GM23248 (cell line): ENCODE results near the gene NCOA5. TPM values are rescaled to one million over a fixed set of nuclear protein-coding genes. Genes with fewer than 3 reads are reported as not detected.

Source experiments
- DNase-seq: peaks from one replicate; pipeline ENCODE4 v3.0.0-alpha.2; 2015
- H2AFZ ChIP-seq: fragments of 200-600 bp; sonication (generic); 2 replicates; pipeline ENCODE4 v1.6.1; 2016; ENCODE audit warnings: antibody characterized with exemption
- H3F3A ChIP-seq: fragments of 200-600 bp; sonication (generic); 2 replicates; pipeline ENCODE4 v1.6.1; 2016; ENCODE audit warnings: mild to moderate bottlenecking, antibody characterized with exemption, mixed run types; ENCODE audit not compliant: insufficient read depth
- H3K27ac ChIP-seq: fragments of 200-600 bp; sonication (generic); 2 replicates; pipeline ENCODE4 v1.5.1; 2016; ENCODE audit warnings: mild to moderate bottlenecking
- H3K27me3 ChIP-seq: fragments of 200-600 bp; sonication (generic); replicated peaks from 2 replicates; pipeline ENCODE4 v1.6.1; 2016; ENCODE audit warnings: mild to moderate bottlenecking; ENCODE audit not compliant: insufficient read depth
- H3K36me3 ChIP-seq: fragments of 200-600 bp; sonication (generic); 2 replicates; pipeline ENCODE4 v1.6.1; 2016; ENCODE audit warnings: low read depth, mild to moderate bottlenecking
- H3K4me1 ChIP-seq: fragments of 200-600 bp; sonication (generic); 2 replicates; pipeline ENCODE4 v1.6.1; 2016; ENCODE audit warnings: mild to moderate bottlenecking; ENCODE audit not compliant: insufficient read depth
- H3K4me2 ChIP-seq: fragments of 200-600 bp; sonication (generic); one replicate; pipeline ENCODE4 v1.6.1; 2016; ENCODE audit warnings: mild to moderate bottlenecking; ENCODE audit not compliant: unreplicated experiment
- H3K4me3 ChIP-seq: fragments of 200-600 bp; sonication (generic); 2 replicates; pipeline ENCODE4 v1.5.1; 2016; ENCODE audit warnings: mild to moderate bottlenecking
- H3K79me2 ChIP-seq: fragments of 200-600 bp; sonication (generic); 2 replicates; pipeline ENCODE4 v1.6.1; 2016; ENCODE audit warnings: mild to moderate bottlenecking; ENCODE audit not compliant: insufficient read depth
- H3K9ac ChIP-seq: fragments of 200-600 bp; sonication (generic); 2 replicates; pipeline ENCODE4 v1.6.1; 2016; ENCODE audit warnings: mild to moderate bottlenecking
- H3K9me2 ChIP-seq: fragments of 200-600 bp; sonication (generic); 2 replicates; pipeline ENCODE4 v1.6.1; 2016; ENCODE audit warnings: mixed run types, mild to moderate bottlenecking, moderate library complexity; ENCODE audit not compliant: insufficient read depth
- H3K9me3 ChIP-seq: fragments of 200-600 bp; sonication (generic); one replicate; pipeline ENCODE4 v1.6.1; 2017; ENCODE audit warnings: low read depth
- H4K20me1 ChIP-seq: fragments of 200-600 bp; sonication (generic); 2 replicates; pipeline ENCODE4 v1.6.0; 2016; ENCODE audit not compliant: insufficient read depth
- EZH2 ChIP-seq: fragments of 200-600 bp; sonication (generic); IDR thresholded peaks from 2 replicates; pipeline ENCODE4 v1.6.1; 2018; ENCODE audit warnings: antibody characterized with exemption, mild to moderate bottlenecking; ENCODE audit not compliant: insufficient read depth, poor library complexity, severe bottlenecking
- EZH2phosphoT487 ChIP-seq: fragments of 200-600 bp; sonication (generic); IDR thresholded peaks from 2 replicates; pipeline ENCODE4 v1.6.1; 2018; ENCODE audit warnings: antibody characterized with exemption, moderate library complexity, mild to moderate bottlenecking, low read depth; ENCODE audit not compliant: insufficient read depth
- WGBS, 2 experiments: methylation state at CpG; one replicate each; pipeline ENCODE4 v1.1.6; 2015 to 2017; ENCODE audit warnings: low lambda C conversion rate in 2 of 2, low coverage in 1 of 2; ENCODE audit errors: missing lambda C conversion rate in 2 of 2; 5-methylcytosine and 5-hydroxymethylcytosine counted together
- in situ Hi-C: fragments of 300-500 bp; cut with MboI; formaldehyde crosslinking; loops from 2 replicates; pipeline ENCODE4 v1.15.0; 2020
- polyA plus RNA-seq: library from polyadenylated mRNA; unstranded; fragments of >200 nt; fragmentation: Nextera tagmentation; extraction: Ambion mirVana; gene quantifications from 2 replicates; pipeline ENCODE4 v1.2.1, GENCODE V29; 2016
- total RNA-seq: library from RNA; depleted of rRNA; stranded (reverse); fragments of >200 nt; shearing (Covaris generic); gene quantifications from 2 replicates; pipeline ENCODE4 v1.2.3, GENCODE V29; 2014

Gene NCOA5
- total and polyA plus RNA-seq, 2 experiments from 2014 or later = 15.3 to 20.4 TPM

GRCh38 chr20:46089167-46089416 lies 670 bp downstream of the NCOA5 start:
- no peaks in the 10 kb centered on the region for H3K27me3 ChIP-seq
- H3K9ac ChIP-seq = peak overlapping the region; percentile 86
- WGBS, 2 experiments = 1% methylated on average over 24 to 28 of the region's 31 CpGs
- peaks cover 24% of the 10 kb centered on the region for H3K4me1 ChIP-seq
- H3K36me3 ChIP-seq = no peaks in the 10 kb centered on the region
- H2AFZ ChIP-seq = peak overlapping the region; percentile 92
- no peaks in the 10 kb centered on the region for H3K9me2 ChIP-seq
- H3K4me2 ChIP-seq = peak overlapping the region; percentile 91
- H4K20me1 ChIP-seq = peaks cover 25% of the 10 kb centered on the region
- H3K27ac ChIP-seq = peak overlapping the region; percentile 85
- DNase-seq = peak; percentile 69
- peak overlapping the region; percentile 79 for H3K4me3 ChIP-seq
- peaks cover 11% of the 10 kb centered on the region; the same call in 1 of the 2 replicates for H3F3A ChIP-seq
- in situ Hi-C loops = no loop called here
- peaks cover 52% of the 10 kb centered on the region for H3K79me2 ChIP-seq
- TF ChIP-seq EZH2phosphoT487 (no peak), EZH2 (no peak)
- H3K9me3 ChIP-seq = no peaks in the 10 kb centered on the region

- Histone ChIP-seq H4K20me1 (peaks cover 30% of the 10 kb centered on the region), H3K9me3 (no peaks in the 10 kb centered on the region), H3K27me3 (no peaks in the 10 kb centered on the region), H3K79me2 (peaks cover 57% of the 10 kb centered on the region), H2AFZ (peak overlapping the region; percentile 92), H3K4me3 (peak overlapping the region; percentile 79), H3K9me2 (no peaks in the 10 kb centered on the region), H3K27ac (peak overlapping the region; percentile 85), H3K4me2 (peak overlapping the region; percentile 91), H3K4me1 (peaks cover 24% of the 10 kb centered on the region), H3F3A (peaks cover 11% of the 10 kb centered on the region; the same call in 1 of the 2 replicates), H3K36me3 (no peaks in the 10 kb centered on the region), H3K9ac (peak overlapping the region; percentile 86)
- in situ Hi-C loops = no loop called here
- no peak for TF ChIP-seq EZH2phosphoT487
- TF ChIP-seq EZH2 = no peak
- WGBS, 2 experiments = 1% methylated on average over 22 of the region's 22 CpGs
- peak; percentile 59 for DNase-seq
Measured at GRCh38 chr20:46088409-46089166, 1.2 kb downstream of the NCOA5 start.

GRCh38 chr20:46087161-46087560 lies 2.6 kb downstream of the NCOA5 start:
- Histone ChIP-seq H3F3A (peaks cover 11% of the 10 kb centered on the region; the same call in 1 of the 2 replicates), H3K9me3 (no peaks in the 10 kb centered on the region), H3K9me2 (no peaks in the 10 kb centered on the region), H4K20me1 (peaks cover 41% of the 10 kb centered on the region), H3K9ac (no peak overlapping the region), H3K27me3 (no peaks in the 10 kb centered on the region), H3K36me3 (no peaks in the 10 kb centered on the region), H3K27ac (no peak overlapping the region), H3K4me2 (no peak overlapping the region), H3K4me3 (peak overlapping the region; percentile 79; the same call in 1 of the 2 replicates), H2AFZ (no peak overlapping the region), H3K79me2 (peaks cover 71% of the 10 kb centered on the region), H3K4me1 (peaks cover 24% of the 10 kb centered on the region)
- TF ChIP-seq EZH2 = no peak
- no peak for TF ChIP-seq EZH2phosphoT487
- WGBS, 2 experiments = 19% methylated on average over 8 of the region's 8 CpGs
- in situ Hi-C loops = no loop called here
- peak; percentile 58 for DNase-seq

GRCh38 chr20:46085179-46085851 lies 4.4 kb downstream of the NCOA5 start:
- Histone ChIP-seq H3F3A (peaks cover 11% of the 10 kb centered on the region; the same call in 1 of the 2 replicates), H3K9ac (no peak overlapping the region), H3K4me3 (no peak overlapping the region), H3K27ac (no peak overlapping the region), H3K9me2 (no peaks in the 10 kb centered on the region), H3K27me3 (no peaks in the 10 kb centered on the region), H3K4me2 (no peak overlapping the region), H3K79me2 (peaks cover 90% of the 10 kb centered on the region), H4K20me1 (peaks cover 48% of the 10 kb centered on the region), H3K4me1 (peaks cover 24% of the 10 kb centered on the region), H2AFZ (no peak overlapping the region), H3K36me3 (no peaks in the 10 kb centered on the region), H3K9me3 (no peaks in the 10 kb centered on the region)
- 37 to 39% methylated on average over 4 of the region's 4 CpGs for WGBS, 2 experiments
- in situ Hi-C loops = no loop called here
- DNase-seq = peak; percentile 48
- TF ChIP-seq EZH2phosphoT487 (no peak), EZH2 (no peak)
